NCI-H1436 treated with DMSO at 0.1 percent for 48 hours (cell line): ENCODE results near the gene CBX2.
"Not testable (repeated sequence)": the region's sequence is repeated elsewhere in the genome, so short reads cannot be mapped to it uniquely, and the experiment has no call there.

Source experiments
- DNase-seq: peaks from one replicate; lab custom pipeline; 2025; lab: John Stamatoyannopoulos, UW

Gene CBX2

GRCh38 chr17:79769570-79770506, 8.1 kb upstream of the CBX2 start:
- DNase-seq: no peak

- no peak for DNase-seq
These were observed 6.7 kb upstream of the CBX2 start for GRCh38 chr17:79771276-79771675.

GRCh38 chr17:79772726-79773125, 5.2 kb upstream of the CBX2 start:
- DNase-seq: not testable (repeated sequence)

GRCh38 chr17:79774561-79774975, 3.4 kb upstream of the CBX2 start:
- DNase-seq: no peak

GRCh38 chr17:79775632-79776031, 2.3 kb upstream of the CBX2 start:
- DNase-seq: no peak

GRCh38 chr17:79776376-79777119, 1.4 kb upstream of the CBX2 start:
- DNase-seq: no peak

- no peak for DNase-seq
These were observed 641 bp upstream of the CBX2 start for GRCh38 chr17:79777120-79777893.

GRCh38 chr17:79778504-79779083, 646 bp downstream of the CBX2 start:
- peak; percentile 29 for DNase-seq

- no peak for DNase-seq
These were observed 1.2 kb downstream of the CBX2 start for GRCh38 chr17:79779084-79779529.

GRCh38 chr17:79779661-79780365, 1.9 kb downstream of the CBX2 start:
- DNase-seq: no peak

- no peak for DNase-seq
These were observed 3.2 kb downstream of the CBX2 start for GRCh38 chr17:79781012-79781650.

GRCh38 chr17:79781736-79782575, 4.0 kb downstream of the CBX2 start:
- no peak for DNase-seq

- DNase-seq: no peak
These were observed 5.9 kb downstream of the CBX2 start for GRCh38 chr17:79783891-79784290.

- DNase-seq: no peak
These were observed 6.5 kb downstream of the CBX2 start for GRCh38 chr17:79784353-79785016.

GRCh38 chr17:79785017-79785899, 7.3 kb downstream of the CBX2 start:
- DNase-seq: no peak

GRCh38 chr17:79785900-79786810, 8.2 kb downstream of the CBX2 start:
- no peak for DNase-seq
